OCI-LY7 (cell line): ENCODE measurements around the gene TMEM63A.
A peak's percentile ranks its signal among the peaks of the same experiment; 100 is the strongest.

Experiments used
- EZH2phosphoT487 ChIP-seq: fragments of 200-600 bp; sonication (generic); IDR thresholded peaks from 2 replicates; pipeline ENCODE4 v1.6.1; 2018; ENCODE audit warnings: low read depth, borderline replicate concordance, mild to moderate bottlenecking, mixed run types, antibody characterized with exemption, low read length, moderate library complexity, mixed read lengths
- TF ChIP-seq, protein P1 (sequence below): fragments of 200-600 bp; sonication (generic); conservative IDR thresholded peaks from 2 replicates; pipeline ENCODE4 v1.5.1; 2014; ENCODE audit warnings: mild to moderate bottlenecking, antibody characterized with exemption, low read length, moderate library complexity, mixed read lengths

GRCh38 chr1:225811622-225812487, 70.3 kb downstream of the TMEM63A start:
- TF ChIP-seq, protein P1, sequence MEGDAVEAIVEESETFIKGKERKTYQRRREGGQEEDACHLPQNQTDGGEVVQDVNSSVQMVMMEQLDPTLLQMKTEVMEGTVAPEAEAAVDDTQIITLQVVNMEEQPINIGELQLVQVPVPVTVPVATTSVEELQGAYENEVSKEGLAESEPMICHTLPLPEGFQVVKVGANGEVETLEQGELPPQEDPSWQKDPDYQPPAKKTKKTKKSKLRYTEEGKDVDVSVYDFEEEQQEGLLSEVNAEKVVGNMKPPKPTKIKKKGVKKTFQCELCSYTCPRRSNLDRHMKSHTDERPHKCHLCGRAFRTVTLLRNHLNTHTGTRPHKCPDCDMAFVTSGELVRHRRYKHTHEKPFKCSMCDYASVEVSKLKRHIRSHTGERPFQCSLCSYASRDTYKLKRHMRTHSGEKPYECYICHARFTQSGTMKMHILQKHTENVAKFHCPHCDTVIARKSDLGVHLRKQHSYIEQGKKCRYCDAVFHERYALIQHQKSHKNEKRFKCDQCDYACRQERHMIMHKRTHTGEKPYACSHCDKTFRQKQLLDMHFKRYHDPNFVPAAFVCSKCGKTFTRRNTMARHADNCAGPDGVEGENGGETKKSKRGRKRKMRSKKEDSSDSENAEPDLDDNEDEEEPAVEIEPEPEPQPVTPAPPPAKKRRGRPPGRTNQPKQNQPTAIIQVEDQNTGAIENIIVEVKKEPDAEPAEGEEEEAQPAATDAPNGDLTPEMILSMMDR, result peak; percentile 65
- TF ChIP-seq EZH2phosphoT487, result no peak
